ENCODE results near the gene IVD. TPM values are rescaled to one million over a fixed set of nuclear protein-coding genes. Genes with fewer than 3 reads are reported as not detected.

IVD gene
- total RNA-seq (ENCODE audit: low replicate concordance), result 31.9 and 86.6 TPM in 2 replicates
- long read RNA-seq, transcript IVD-206 (12 exons, 1,809 nt), result major isoform, 91 of 115 reads
- long read RNA-seq, partial matches to known transcripts, result 4 of 115 reads
- long read RNA-seq, other reads (novel, unspliced or antisense), result 20 of 115 reads

DNA sequence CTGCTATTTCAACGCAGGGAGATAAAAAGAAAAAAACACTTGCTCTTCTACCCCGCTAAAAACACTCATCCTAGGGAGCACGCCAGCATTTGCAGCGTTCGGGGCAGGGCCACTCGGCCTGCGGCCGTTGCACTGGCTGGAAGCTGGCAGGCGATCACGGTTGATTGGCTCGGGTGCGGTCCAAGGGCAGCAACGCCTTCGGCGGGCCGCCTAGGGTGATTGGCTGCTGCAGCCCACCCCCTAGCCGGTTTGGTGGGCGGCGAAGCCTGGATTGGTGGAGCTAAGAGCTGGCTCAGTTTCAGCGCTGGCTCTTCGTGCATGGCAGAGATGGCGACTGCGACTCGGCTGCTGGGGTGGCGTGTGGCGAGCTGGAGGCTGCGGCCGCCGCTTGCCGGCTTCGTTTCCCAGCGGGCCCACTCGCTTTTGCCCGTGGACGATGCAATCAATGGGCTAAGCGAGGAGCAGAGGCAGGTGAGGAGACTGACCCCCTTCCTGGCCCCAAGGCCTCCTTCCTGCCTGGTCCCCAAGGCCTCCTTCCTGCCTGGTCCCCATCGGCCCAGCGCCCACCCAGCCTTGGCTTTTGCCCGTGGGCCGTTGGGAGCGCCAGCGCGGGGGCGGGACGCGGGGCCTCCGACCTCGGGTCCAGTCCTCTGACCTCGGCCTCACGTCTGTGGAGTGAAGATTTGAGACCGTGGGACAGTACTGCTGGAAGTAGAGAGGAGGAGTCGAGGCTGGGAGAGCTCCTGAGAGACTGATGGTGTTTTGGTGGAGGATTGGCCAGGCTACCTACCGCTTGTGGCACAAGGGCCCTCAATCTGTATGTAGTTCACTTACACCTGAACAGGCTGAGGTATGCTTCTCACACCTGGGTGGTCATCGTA lies at the start of gene IVD:
IVD (plus strand) TSS at position 295 of the 881 bp plus-strand sequence; CDS start at position 328, 33 bp downstream.
- Mint-ChIP-seq H3K36me3 (peaks cover 1% of the 10 kb centered on the region), H3K4me1 (ENCODE audit: unreplicated experiment) (peaks cover 18% of the 10 kb centered on the region), H3K27me3 (no peaks in the 10 kb centered on the region), H3K27ac (peak within 1 kb of the TSS; percentile 55), H3K4me3 (peak within 1 kb of the TSS; percentile 81), H3K9me3 (no peaks in the 10 kb centered on the region)
- TF ChIP-seq CTCF (conservative IDR thresholded peaks at IDR 0.05), result no peak
- peak; percentile 94 for DNase-seq (ENCODE audit: extremely low spot score, unreplicated experiment)

DNA sequence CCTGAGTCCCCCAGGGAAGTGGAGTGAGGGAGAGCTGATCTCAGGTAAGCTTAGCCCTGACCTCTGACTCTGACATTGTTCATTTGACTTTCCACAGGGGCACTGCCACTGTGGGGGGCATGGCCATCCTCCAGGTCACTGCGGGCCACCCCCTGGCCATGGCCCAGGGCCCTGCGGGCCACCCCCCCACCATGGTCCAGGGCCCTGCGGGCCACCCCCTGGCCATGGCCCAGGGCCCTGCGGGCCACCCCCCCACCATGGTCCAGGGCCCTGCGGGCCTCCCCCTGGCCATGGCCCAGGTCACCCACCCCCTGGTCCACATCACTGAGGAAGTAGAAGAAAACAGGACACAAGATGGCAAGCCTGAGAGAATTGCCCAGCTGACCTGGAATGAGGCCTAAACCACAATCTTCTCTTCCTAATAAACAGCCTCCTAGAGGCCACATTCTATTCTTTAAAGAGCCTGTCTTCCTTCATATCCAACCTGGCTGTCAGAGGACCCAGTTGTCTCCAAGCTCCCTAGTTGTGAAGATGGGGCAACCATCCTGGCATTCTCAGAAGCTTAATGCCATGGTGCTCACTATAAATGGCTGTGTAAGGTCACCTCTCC lies 49.5 kb upstream of the IVD start:
- Mint-ChIP-seq H3K27me3 (peaks cover 54% of the 10 kb centered on the region), H3K9me3 (no peaks in the 10 kb centered on the region), H3K36me3 (no peaks in the 10 kb centered on the region), H3K27ac (no peak overlapping the region), H3K4me1 (ENCODE audit: unreplicated experiment) (peaks cover 16% of the 10 kb centered on the region), H3K4me3 (peak overlapping the region; percentile 39)
- no peak for DNase-seq (ENCODE audit: extremely low spot score, unreplicated experiment)
- TF ChIP-seq CTCF (conservative IDR thresholded peaks at IDR 0.05), result no peak

DNA sequence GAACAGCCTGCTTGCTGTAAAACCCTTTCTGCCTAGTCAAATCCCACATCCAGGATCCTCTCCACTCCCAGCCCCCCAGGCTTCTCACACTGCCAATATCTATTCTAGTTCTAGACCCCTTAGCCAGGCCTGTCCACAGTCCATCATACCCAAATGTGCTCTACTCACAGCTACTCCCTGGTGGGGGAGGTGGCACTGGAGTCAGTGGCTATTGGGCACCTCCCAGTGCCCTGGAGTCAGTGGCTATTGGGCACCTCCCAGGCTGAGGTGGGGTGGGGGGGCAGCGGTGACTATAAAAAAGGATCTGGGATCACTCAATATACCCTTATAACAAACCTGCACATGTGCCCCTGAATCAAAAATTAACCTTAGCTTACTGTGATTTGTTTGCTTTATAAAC lies 48.3 kb upstream of the IVD start:
- Mint-ChIP-seq H3K9me3 (no peaks in the 10 kb centered on the region), H3K4me1 (ENCODE audit: unreplicated experiment) (peaks cover 16% of the 10 kb centered on the region), H3K27ac (no peak overlapping the region), H3K27me3 (peaks cover 65% of the 10 kb centered on the region), H3K36me3 (no peaks in the 10 kb centered on the region), H3K4me3 (peak overlapping the region; percentile 83)
- no peak for TF ChIP-seq CTCF (conservative IDR thresholded peaks at IDR 0.05)
- DNase-seq (ENCODE audit: extremely low spot score, unreplicated experiment), result no peak

GRCh38 chr15:40357723-40358470 lies 47.7 kb upstream of the IVD start, which contains the start of gene DISP2:
DISP2 (plus strand) TSS chr15:40358219; CDS start chr15:40358322, 103 bp downstream.
- Mint-ChIP-seq H3K4me3 (peak within 1 kb of the TSS; percentile 84), H3K27me3 (peaks cover 67% of the 10 kb centered on the region), H3K9me3 (no peaks in the 10 kb centered on the region), H3K27ac (no peak within 1 kb of the TSS), H3K4me1 (ENCODE audit: unreplicated experiment) (peaks cover 16% of the 10 kb centered on the region), H3K36me3 (no peaks in the 10 kb centered on the region)
- peak; percentile 94 for DNase-seq (ENCODE audit: extremely low spot score, unreplicated experiment)
- no peak for TF ChIP-seq CTCF (conservative IDR thresholded peaks at IDR 0.05)
